ENCODE results near the gene OR7G2. TPM values are rescaled to one million over a fixed set of nuclear protein-coding genes. Genes with fewer than 3 reads are reported as not detected.

The OR7G2 gene
- not detected in 2 replicates for total RNA-seq

- DNase-seq (ENCODE audit: low read depth, low spot score): no peak
Measured at GRCh38 chr19:9107375-9107774, at the start of gene OR7G2. Gene OR7G2, minus strand, starts transcription at chr19:9107475. Its CDS starts 4,232 bp downstream, at chr19:9103243.

GRCh38 chr19:9156304-9156703, 49.0 kb upstream of the OR7G2 start:
- DNase-seq (ENCODE audit: low read depth, low spot score): no peak

GRCh38 chr19:9155591-9155990, 48.3 kb upstream of the OR7G2 start:
- no peak for DNase-seq (ENCODE audit: low read depth, low spot score)

- DNase-seq (ENCODE audit: low read depth, low spot score): no peak
Measured at GRCh38 chr19:9151367-9151766, 44.1 kb upstream of the OR7G2 start.

- no peak for DNase-seq (ENCODE audit: low read depth, low spot score)
Measured at GRCh38 chr19:9150650-9151049, 43.4 kb upstream of the OR7G2 start.

GRCh38 chr19:9149997-9150396, 42.7 kb upstream of the OR7G2 start:
- DNase-seq (ENCODE audit: low read depth, low spot score): no peak

- no peak for DNase-seq (ENCODE audit: low read depth, low spot score)
Measured at GRCh38 chr19:9148697-9149096, 41.4 kb upstream of the OR7G2 start.

- no peak for DNase-seq (ENCODE audit: low read depth, low spot score)
Measured at GRCh38 chr19:9146882-9147281, 39.6 kb upstream of the OR7G2 start.

- no peak for DNase-seq (ENCODE audit: low read depth, low spot score)
Measured at GRCh38 chr19:9144920-9145319, 37.6 kb upstream of the OR7G2 start.

GRCh38 chr19:9140159-9140874, 33.0 kb upstream of the OR7G2 start, which contains the start of gene ZNF317:
Gene ZNF317, plus strand, starts transcription at chr19:9140397. Its CDS starts 15,620 bp downstream, at chr19:9156017.
- DNase-seq (ENCODE audit: low read depth, low spot score): peak; percentile 68

GRCh38 chr19:9139609-9140158, 32.4 kb upstream of the OR7G2 start:
- no peak for DNase-seq (ENCODE audit: low read depth, low spot score)

GRCh38 chr19:9132422-9132821, 25.1 kb upstream of the OR7G2 start:
- DNase-seq (ENCODE audit: low read depth, low spot score): no peak

GRCh38 chr19:9130965-9131364, 23.7 kb upstream of the OR7G2 start:
- DNase-seq (ENCODE audit: low read depth, low spot score): no peak

- peak; percentile 92 for DNase-seq (ENCODE audit: low read depth, low spot score)
Measured at GRCh38 chr19:9128171-9128570, 20.9 kb upstream of the OR7G2 start.

GRCh38 chr19:9126900-9127405, 19.7 kb upstream of the OR7G2 start, which contains the start of gene OR7G3:
Gene OR7G3, minus strand, starts transcription at chr19:9126950. Its CDS starts 0 bp downstream, at chr19:9126950.
- no peak for DNase-seq (ENCODE audit: low read depth, low spot score)

- no peak for DNase-seq (ENCODE audit: low read depth, low spot score)
Measured at GRCh38 chr19:9116547-9116946, 9.3 kb upstream of the OR7G2 start.

GRCh38 chr19:9115307-9115813, 8.1 kb upstream of the OR7G2 start, which contains the start of gene OR7G1:
Gene OR7G1, minus strand, starts transcription at chr19:9115763. Its CDS starts 0 bp downstream, at chr19:9115763.
- no peak for DNase-seq (ENCODE audit: low read depth, low spot score)

- DNase-seq (ENCODE audit: low read depth, low spot score): no peak
Measured at GRCh38 chr19:9109959-9110358, 2.7 kb upstream of the OR7G2 start.

- no peak for DNase-seq (ENCODE audit: low read depth, low spot score)
Measured at GRCh38 chr19:9086761-9087160, 20.5 kb downstream of the OR7G2 start, which contains the start of gene OR1M1. Gene OR1M1, plus strand, starts transcription at chr19:9087061. Its CDS starts 6,184 bp downstream, at chr19:9093245.

GRCh38 chr19:9078651-9079050, 28.6 kb downstream of the OR7G2 start:
- DNase-seq (ENCODE audit: low read depth, low spot score): no peak

- no peak for DNase-seq (ENCODE audit: low read depth, low spot score)
Measured at GRCh38 chr19:9076901-9077300, 30.4 kb downstream of the OR7G2 start.

Measured in pulmonary artery endothelial cell (primary cell).